GM12878 (cell line): ENCODE results near the gene UNKL. TPM values are rescaled to one million over a fixed set of nuclear protein-coding genes. Genes with fewer than 3 reads are reported as not detected.
"Not testable (repeated sequence)": the region's sequence is repeated elsewhere in the genome, so short reads cannot be mapped to it uniquely, and the experiment has no call there.

ENCODE experiments used
- ATAC-seq: fragments of 200-7000 bp; cut with Tn5 transposase; 3 replicates; pipeline ENCODE4 v1.9.1; 2020; ENCODE audit warnings: mild to moderate bottlenecking, moderate library complexity
- BruUV-seq: library from RNA; stranded (reverse); fragments of 400-500 nt; replicated peaks from 2 replicates; lab custom pipeline; 2021; lab: Mats Ljungman, UMichigan
- CTCF ChIA-PET: fragments of 300-600 bp; sonication (Branson Sonifier 250); formaldehyde crosslinking; extraction: SDS; loops from one replicate; lab custom pipeline; 2021; ENCODE audit warnings: inconsistent platforms; lab: Yijun Ruan, JAX
- POLR2A ChIA-PET: fragments of 350-600 bp; formaldehyde crosslinking; extraction: SDS; loops from one replicate; lab custom pipeline; 2021; ENCODE audit warnings: inconsistent platforms; lab: Charles Lee
- RAD21 ChIA-PET: fragments of 300-600 bp; sonication (Branson Sonifier 250); formaldehyde crosslinking; loops from one replicate; lab custom pipeline; 2023; ENCODE audit warnings: antibody characterized with exemption; ENCODE audit not compliant: unreplicated experiment; lab: Charles Lee
- SMC1A ChIA-PET: fragments of 300-600 bp; sonication (Branson Sonifier 250); formaldehyde crosslinking; loops from one replicate; lab custom pipeline; 2023; ENCODE audit not compliant: unreplicated experiment, uncharacterized antibody; lab: Charles Lee
- DNase-seq: peaks from one replicate; pipeline ENCODE4 v3.0.0-alpha.2; 2011; ENCODE audit warnings: low read depth, low spot score
- FAIRE-seq: peaks from 3 replicates; lab custom pipeline; 2011; peaks lifted over from hg19 to GRCh38; lab: Jason Lieb, UNC
- H2AFZ ChIP-seq: 2 replicates; pipeline ENCODE4 v1.6.0; 2011; ENCODE audit warnings: low read depth, low read length, control low read depth; ENCODE audit not compliant: control insufficient read depth
- H3K27ac ChIP-seq: 2 replicates; pipeline ENCODE4 v1.5.1; 2011; ENCODE audit warnings: control low read depth; ENCODE audit not compliant: control insufficient read depth, insufficient read depth
- H3K27me3 ChIP-seq, 2 experiments: replicated peaks in 1 of 2; 2 replicates each; pipeline versions ENCODE4 v1.6.0 to v1.6.1; 2011; ENCODE audit warnings: low read length in 1 of 2; ENCODE audit not compliant: control insufficient read depth in 2 of 2, insufficient read depth in 2 of 2
- H3K36me3 ChIP-seq, 2 experiments: 2 replicates each; pipeline ENCODE4 v1.5.1; 2011; ENCODE audit warnings: low read length in 1 of 2; ENCODE audit not compliant: control insufficient read depth in 2 of 2, insufficient read depth in 2 of 2
- H3K4me1 ChIP-seq: 2 replicates; pipeline ENCODE4 v1.6.1; 2011; ENCODE audit warnings: mild to moderate bottlenecking, low read length, moderate library complexity, mixed read lengths; ENCODE audit not compliant: control insufficient read depth, insufficient read depth
- H3K4me2 ChIP-seq: 2 replicates; pipeline ENCODE4 v1.6.0; 2011; ENCODE audit warnings: control low read depth; ENCODE audit not compliant: control insufficient read depth, insufficient read depth
- H3K4me3 ChIP-seq: fragments of 200-600 bp; sonication (generic); 2 replicates; pipeline ENCODE4 v1.5.1; 2016
- H3K79me2 ChIP-seq: 2 replicates; pipeline ENCODE4 v1.6.0; 2011; ENCODE audit warnings: low read length; ENCODE audit not compliant: control insufficient read depth, insufficient read depth
- H3K9ac ChIP-seq: 2 replicates; pipeline ENCODE4 v1.8.0; 2011; ENCODE audit warnings: low read length, control low read depth, mixed read lengths; ENCODE audit not compliant: control insufficient read depth, insufficient read depth
- H3K9me3 ChIP-seq: replicated peaks from 3 replicates; pipeline ENCODE4 v1.5.1; 2011; ENCODE audit warnings: mild to moderate bottlenecking, low read length; ENCODE audit not compliant: control insufficient read depth, insufficient read depth
- H4K20me1 ChIP-seq: 2 replicates; pipeline ENCODE4 v1.6.0; 2011; ENCODE audit not compliant: control insufficient read depth, insufficient read depth
- HDGF ChIP-seq: fragments of 450-650 bp; IDR thresholded peaks from 2 replicates; pipeline ENCODE4 v1.6.1; 2016; ENCODE audit warnings: antibody characterized with exemption
- RELA ChIP-seq: fragments of 450-650 bp; IDR thresholded peaks from 2 replicates; pipeline ENCODE4 v1.8.0; 2014; ENCODE audit warnings: borderline replicate concordance; ENCODE audit not compliant: partially characterized antibody
- WGBS: methylation state at CpG from one replicate; pipeline ENCODE4 v1.1.6; 2016; ENCODE audit warnings: low lambda C conversion rate; ENCODE audit not compliant: insufficient replicate concordance, insufficient coverage; ENCODE audit errors: missing lambda C conversion rate; 5-methylcytosine and 5-hydroxymethylcytosine counted together
- in situ Hi-C: fragments of 300-500 bp; cut with MboI; formaldehyde crosslinking; loops from 9 replicates; pipeline ENCODE4 v1.14.3; 2018; ENCODE audit warnings: mixed read lengths
- intact Hi-C: fragments of 100-400 bp; cut with micrococcal nuclease; formaldehyde crosslinking; loops from one replicate; pipeline ENCODE4 v1.14.2; 2022; ENCODE audit not compliant: unreplicated experiment
- polyA plus RNA-seq, 11 experiments: library from polyadenylated mRNA; depleted of rRNA in 4 of 11; unstranded in 6 of 11; stranded (reverse) in 5 of 11; fragments of >200 nt; fragmentation: Nextera tagmentation in 4 of 11; fragmentation: Illumina TruSeq in 1 of 11; extraction: Ambion mirVana in 4 of 11; extraction: Trizol in 1 of 11; gene quantifications; 1 replicate in 1 of 11; 2 replicates in 10 of 11; pipeline versions ENCODE4 v1.2.1 to v1.2.3, GENCODE V29; 2011 to 2016; ENCODE audit warnings: inconsistent platforms in 2 of 11, missing spikeins in 2 of 11, low read depth in 1 of 11
- total RNA-seq, 4 experiments: library from RNA; depleted of rRNA in 3 of 4; stranded (reverse); fragments of >200 nt in 3 of 4; fragmentation: Illumina TruSeq in 1 of 4; extraction: Trizol in 1 of 4; gene quantifications; 2 replicates each; pipeline versions ENCODE4 v1.2.1 to v1.2.3, GENCODE V29; 2013 to 2021
- TF ChIP-seq, protein P1 (sequence below): IDR thresholded peaks from 2 replicates; pipeline ENCODE4 v1.6.1; 2012; ENCODE audit warnings: low read length, inconsistent platforms
- TF ChIP-seq, protein P2 (sequence below): IDR thresholded peaks from 2 replicates; pipeline ENCODE4 v1.6.1; 2012; ENCODE audit warnings: mild to moderate bottlenecking, low read depth, low read length

The UNKL gene
- total and polyA plus RNA-seq, 10 of the 15 experiments (the other 5 are each of a cell fraction or from before 2014, with no cell fraction given): 0.40 to 21.6 (median 9.1) TPM

DNA sequence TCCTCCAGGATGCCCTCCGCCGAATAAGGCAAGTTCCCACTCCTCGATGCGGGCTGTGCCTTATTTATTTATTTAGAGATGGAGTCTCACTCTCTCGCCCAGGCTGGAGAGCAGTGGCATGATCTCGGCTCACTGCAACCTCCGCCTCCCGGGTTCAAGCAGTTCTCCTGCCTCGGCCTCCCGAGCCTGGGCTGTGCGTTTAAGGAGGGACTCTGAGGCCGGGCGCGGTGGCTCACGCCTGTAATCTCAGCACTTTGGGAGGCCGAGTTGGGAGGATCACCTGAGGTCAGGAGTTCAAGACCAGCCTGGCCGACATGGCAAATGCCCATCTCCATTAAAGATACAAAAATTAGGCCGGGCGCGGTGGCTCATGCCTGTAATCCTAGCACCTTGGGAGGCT lies 86.4 kb downstream of the UNKL start:
- FAIRE-seq, H3K27ac ChIP-seq, H3K27me3 ChIP-seq, DNase-seq, POLR2A ChIA-PET, H3K9me3 ChIP-seq, H4K20me1 ChIP-seq, CTCF ChIA-PET, H2AFZ ChIP-seq, in situ Hi-C loops, H3K36me3 ChIP-seq, intact Hi-C loops, H3K79me2 ChIP-seq, ATAC-seq, H3K4me2 ChIP-seq, H3K4me3 ChIP-seq, SMC1A ChIA-PET, BruUV-seq, RAD21 ChIA-PET, H3K9ac ChIP-seq: not testable (repeated sequence)
- WGBS: 93% methylated on average over 18 of the region's 20 CpGs
- peaks cover 13% of the 10 kb centered on the region; the same call in 1 of the 2 replicates for H3K4me1 ChIP-seq

GRCh38 chr16:1327619-1327947 lies 86.9 kb downstream of the UNKL start:
- H3K4me3 ChIP-seq: no peak overlapping the region
- intact Hi-C loops: no loop called here
- DNase-seq: no peak
- SMC1A ChIA-PET: no interaction called here
- TF ChIP-seq RELA: no peak
- TF ChIP-seq, protein P1, sequence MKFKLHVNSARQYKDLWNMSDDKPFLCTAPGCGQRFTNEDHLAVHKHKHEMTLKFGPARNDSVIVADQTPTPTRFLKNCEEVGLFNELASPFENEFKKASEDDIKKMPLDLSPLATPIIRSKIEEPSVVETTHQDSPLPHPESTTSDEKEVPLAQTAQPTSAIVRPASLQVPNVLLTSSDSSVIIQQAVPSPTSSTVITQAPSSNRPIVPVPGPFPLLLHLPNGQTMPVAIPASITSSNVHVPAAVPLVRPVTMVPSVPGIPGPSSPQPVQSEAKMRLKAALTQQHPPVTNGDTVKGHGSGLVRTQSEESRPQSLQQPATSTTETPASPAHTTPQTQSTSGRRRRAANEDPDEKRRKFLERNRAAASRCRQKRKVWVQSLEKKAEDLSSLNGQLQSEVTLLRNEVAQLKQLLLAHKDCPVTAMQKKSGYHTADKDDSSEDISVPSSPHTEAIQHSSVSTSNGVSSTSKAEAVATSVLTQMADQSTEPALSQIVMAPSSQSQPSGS: no peak
- TF ChIP-seq, protein P2, sequence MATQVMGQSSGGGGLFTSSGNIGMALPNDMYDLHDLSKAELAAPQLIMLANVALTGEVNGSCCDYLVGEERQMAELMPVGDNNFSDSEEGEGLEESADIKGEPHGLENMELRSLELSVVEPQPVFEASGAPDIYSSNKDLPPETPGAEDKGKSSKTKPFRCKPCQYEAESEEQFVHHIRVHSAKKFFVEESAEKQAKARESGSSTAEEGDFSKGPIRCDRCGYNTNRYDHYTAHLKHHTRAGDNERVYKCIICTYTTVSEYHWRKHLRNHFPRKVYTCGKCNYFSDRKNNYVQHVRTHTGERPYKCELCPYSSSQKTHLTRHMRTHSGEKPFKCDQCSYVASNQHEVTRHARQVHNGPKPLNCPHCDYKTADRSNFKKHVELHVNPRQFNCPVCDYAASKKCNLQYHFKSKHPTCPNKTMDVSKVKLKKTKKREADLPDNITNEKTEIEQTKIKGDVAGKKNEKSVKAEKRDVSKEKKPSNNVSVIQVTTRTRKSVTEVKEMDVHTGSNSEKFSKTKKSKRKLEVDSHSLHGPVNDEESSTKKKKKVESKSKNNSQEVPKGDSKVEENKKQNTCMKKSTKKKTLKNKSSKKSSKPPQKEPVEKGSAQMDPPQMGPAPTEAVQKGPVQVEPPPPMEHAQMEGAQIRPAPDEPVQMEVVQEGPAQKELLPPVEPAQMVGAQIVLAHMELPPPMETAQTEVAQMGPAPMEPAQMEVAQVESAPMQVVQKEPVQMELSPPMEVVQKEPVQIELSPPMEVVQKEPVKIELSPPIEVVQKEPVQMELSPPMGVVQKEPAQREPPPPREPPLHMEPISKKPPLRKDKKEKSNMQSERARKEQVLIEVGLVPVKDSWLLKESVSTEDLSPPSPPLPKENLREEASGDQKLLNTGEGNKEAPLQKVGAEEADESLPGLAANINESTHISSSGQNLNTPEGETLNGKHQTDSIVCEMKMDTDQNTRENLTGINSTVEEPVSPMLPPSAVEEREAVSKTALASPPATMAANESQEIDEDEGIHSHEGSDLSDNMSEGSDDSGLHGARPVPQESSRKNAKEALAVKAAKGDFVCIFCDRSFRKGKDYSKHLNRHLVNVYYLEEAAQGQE: no peak
- no peak for TF ChIP-seq HDGF
- H3K9ac ChIP-seq: no peak overlapping the region
- peaks cover 0 to 5% of the 10 kb centered on the region in 2 experiments; a peak in 2 of 4 replicates for H3K27me3 ChIP-seq
- H3K36me3 ChIP-seq: peaks cover 0 to 9% of the 10 kb centered on the region in 2 experiments; a peak in 3 of 4 replicates
- no TSS peak for BruUV-seq
- no peak for FAIRE-seq
- ATAC-seq: no peak
- RAD21 ChIA-PET: no interaction called here
- H3K4me1 ChIP-seq: peaks cover 13% of the 10 kb centered on the region; the same call in 1 of the 2 replicates
- CTCF ChIA-PET: no interaction called here
- peaks cover 2% of the 10 kb centered on the region; the same call in 2 of the 3 replicates for H3K9me3 ChIP-seq
- H2AFZ ChIP-seq: no peak overlapping the region
- H4K20me1 ChIP-seq: no peaks in the 10 kb centered on the region
- H3K79me2 ChIP-seq: no peaks in the 10 kb centered on the region
- POLR2A ChIA-PET: no interaction called here
- no peak overlapping the region for H3K4me2 ChIP-seq
- WGBS: 89% methylated on average over 5 of the region's 5 CpGs
- in situ Hi-C loops: no loop called here
- H3K27ac ChIP-seq: no peak overlapping the region
